HCT116 (cell line): Measurements from ENCODE around the gene MAP4K4.

Source experiments
- CEBPB ChIP-seq: IDR thresholded peaks from 2 replicates; pipeline ENCODE4 v1.6.1; 2012; ENCODE audit warnings: low read depth
- CTCF ChIP-seq, 3 experiments: fragments of 200-600 bp in 1 of 3; sonication (generic) in 1 of 3; IDR thresholded peaks in 2 of 3; conservative IDR thresholded peaks in 1 of 3; 2 replicates each; pipeline ENCODE4 v1.5.1; 2012 to 2017; ENCODE audit warnings: low read depth in 2 of 3, low read length in 2 of 3, antibody characterized with exemption in 1 of 3, borderline replicate concordance in 1 of 3, control low read depth in 1 of 3, mild to moderate bottlenecking in 1 of 3, mixed read lengths in 1 of 3, mixed run types in 1 of 3, moderate library complexity in 1 of 3; ENCODE audit not compliant: insufficient read depth in 1 of 3
- REST ChIP-seq: IDR thresholded peaks from 2 replicates; pipeline ENCODE4 v1.6.1; 2012; ENCODE audit warnings: low read depth
- SP1 ChIP-seq: IDR thresholded peaks from 2 replicates; pipeline ENCODE4 v1.6.1; 2012; ENCODE audit warnings: low read depth

- TF ChIP-seq REST (no peak), CEBPB (no peak), SP1 (no peak), CTCF (IDR thresholded peaks at IDR 0.05 in 2 of 3, conservative IDR thresholded peaks at IDR 0.05 in 1 of 3; ENCODE audit: borderline replicate concordance in 1 of 3, insufficient read depth in 1 of 3, low read depth in 2 of 3, low read length in 2 of 3) (no peak)
Measured at GRCh38 chr2:101931402-101931801, 233.9 kb downstream of the MAP4K4 start.
